B cell (primary cell): ENCODE measurements around the gene CENPP. TPM values are rescaled to one million over a fixed set of nuclear protein-coding genes. Genes with fewer than 3 reads are reported as not detected.

Experiments used
- ATAC-seq: fragments of 200-7000 bp; cut with Tn5 transposase; one replicate; pipeline ENCODE4 v1.10.0; 2021; ENCODE audit warnings: low read depth, mild to moderate bottlenecking, moderate number of reproducible peaks, moderate library complexity
- CTCF ChIA-PET: fragments of 350-600 bp; sonication (Branson Sonifier 250); formaldehyde crosslinking; loops from one replicate; lab custom pipeline; 2021; ENCODE audit warnings: antibody characterized with exemption, inconsistent platforms; lab: Charles Lee
- POLR2A ChIA-PET: fragments of 350-600 bp; sonication (Branson Sonifier 250); formaldehyde crosslinking; loops from one replicate; lab custom pipeline; 2021; ENCODE audit warnings: antibody characterized with exemption; lab: Charles Lee
- DNase-seq: peaks from one replicate; pipeline ENCODE4 v3.0.0; 2013
- H2AFZ ChIP-seq: 2 replicates; pipeline ENCODE4 v1.6.1; 2012; ENCODE audit warnings: mild to moderate bottlenecking, low read depth, low read length; ENCODE audit not compliant: insufficient read depth, poor library complexity, severe bottlenecking
- H3K27ac ChIP-seq, 2 donors: 1 replicate in 1 of 2; 2 replicates in 1 of 2; pipeline ENCODE4 v1.5.1; 2012 to 2013; ENCODE audit warnings: low read length in 2 of 2, mild to moderate bottlenecking in 2 of 2, moderate library complexity in 1 of 2
- H3K27me3 ChIP-seq, 4 experiments: fragments of 200-600 bp in 1 of 4; sonication (generic) in 1 of 4; replicated peaks in 1 of 4; 1 replicate in 2 of 4; 2 replicates in 2 of 4; pipeline versions ENCODE4 v1.6.1 to v1.7.0; 2013 to 2016; ENCODE audit warnings: low read length in 3 of 4, mild to moderate bottlenecking in 2 of 4, mixed read lengths in 1 of 4, moderate library complexity in 1 of 4; ENCODE audit not compliant: insufficient read depth in 4 of 4, control insufficient read depth in 3 of 4; ENCODE audit errors: control extremely low read depth in 1 of 4
- H3K36me3 ChIP-seq, 2 experiments: replicated peaks in 1 of 2; 1 replicate in 1 of 2; 2 replicates in 1 of 2; pipeline versions ENCODE4 v1.6.1 to v1.7.1; 2013; ENCODE audit warnings: low read length in 1 of 2; ENCODE audit not compliant: insufficient read depth in 2 of 2, control insufficient read depth in 1 of 2; ENCODE audit errors: control extremely low read depth in 1 of 2, extremely low read depth in 1 of 2
- H3K4me1 ChIP-seq, 2 donors: fragments of 200-600 bp in 1 of 2; sonication (generic) in 1 of 2; 1 replicate in 1 of 2; 2 replicates in 1 of 2; pipeline versions ENCODE4 v1.5.1 to v1.6.1; 2013 to 2017; ENCODE audit warnings: low read length in 2 of 2; ENCODE audit not compliant: control insufficient read depth in 2 of 2, insufficient read depth in 2 of 2
- H3K4me2 ChIP-seq: replicated peaks from 2 replicates; pipeline ENCODE3; 2012; ENCODE audit warnings: mild to moderate bottlenecking, low read depth, low read length; ENCODE audit not compliant: poor library complexity, severe bottlenecking
- H3K4me3 ChIP-seq, 5 experiments: fragments of 200-600 bp in 1 of 5; sonication (generic) in 1 of 5; 1 replicate in 3 of 5; 2 replicates in 2 of 5; pipeline versions ENCODE4 v1.5.1 to v1.7.0; 2011 to 2016; ENCODE audit warnings: low read length in 4 of 5, mild to moderate bottlenecking in 4 of 5, low read depth in 2 of 5, control low read depth in 1 of 5, moderate library complexity in 1 of 5; ENCODE audit not compliant: insufficient read depth in 1 of 5; ENCODE audit errors: control extremely low read depth in 1 of 5, extremely low read depth in 1 of 5
- H3K79me2 ChIP-seq: fragments of 200-600 bp; sonication (generic); one replicate; pipeline ENCODE4 v1.6.0; 2016; ENCODE audit warnings: low read length; ENCODE audit not compliant: control insufficient read depth, insufficient read depth
- H3K9ac ChIP-seq: fragments of 200-600 bp; sonication (generic); 2 replicates; pipeline ENCODE4 v1.6.1; 2017; ENCODE audit warnings: mild to moderate bottlenecking, low read length, moderate library complexity
- H3K9me3 ChIP-seq, 3 donors: one replicate each; pipeline versions ENCODE4 v1.6.1 to v1.7.1; 2013; ENCODE audit warnings: low read length in 2 of 3; ENCODE audit not compliant: control insufficient read depth in 2 of 3, insufficient read depth in 1 of 3; ENCODE audit errors: control extremely low read depth in 1 of 3
- H4K20me1 ChIP-seq: 2 replicates; pipeline ENCODE4 v1.6.0; 2012; ENCODE audit warnings: mild to moderate bottlenecking, low read length; ENCODE audit not compliant: insufficient read depth, control insufficient read depth, poor library complexity, severe bottlenecking
- H3K27ac Mint-ChIP-seq: one replicate; pipeline ENCODE4 v1.8.0; 2021; ENCODE audit warnings: mixed read lengths
- H3K27me3 Mint-ChIP-seq: one replicate; pipeline ENCODE4 v1.8.0; 2021; ENCODE audit warnings: mixed read lengths
- H3K4me1 Mint-ChIP-seq: one replicate; pipeline ENCODE4 v1.8.0; 2021; ENCODE audit warnings: mixed read lengths
- H3K4me3 Mint-ChIP-seq: one replicate; pipeline ENCODE4 v1.8.0; 2021; ENCODE audit warnings: mixed read lengths
- H3K9me3 Mint-ChIP-seq: one replicate; pipeline ENCODE4 v1.8.0; 2022; ENCODE audit warnings: mixed read lengths; ENCODE audit not compliant: insufficient read depth
- CTCF ChIP-seq: fragments of 200-600 bp; IDR thresholded peaks from one replicate; pipeline ENCODE4 v1.8.0; 2022; ENCODE audit warnings: antibody characterized with exemption, mild to moderate bottlenecking
- EZH2 ChIP-seq: IDR thresholded peaks from 2 replicates; pipeline ENCODE4 v1.6.1; 2012; ENCODE audit warnings: borderline replicate concordance, low read depth, mild to moderate bottlenecking, moderate library complexity, low read length; ENCODE audit not compliant: insufficient read depth, poor library complexity, severe bottlenecking
- WGBS: methylation state at CpG from one replicate; pipeline ENCODE4 v1.1.5; 2013; ENCODE audit warnings: missing lambda C conversion rate; ENCODE audit not compliant: insufficient coverage; 5-methylcytosine and 5-hydroxymethylcytosine counted together
- intact Hi-C: fragments of 100-400 bp; cut with micrococcal nuclease; formaldehyde crosslinking; loops from one replicate; pipeline ENCODE4 v1.10.0; 2022
- polyA plus RNA-seq: library from polyadenylated mRNA; depleted of rRNA; stranded (reverse); fragments of >200 nt; gene quantifications from 2 replicates; pipeline ENCODE4 v1.2.3, GENCODE V29; 2012
- total RNA-seq, 2 donors: library from RNA; stranded (reverse); fragments of 120-200 nt in 1 of 2; gene quantifications; 1 replicate in 1 of 2; 2 replicates in 1 of 2; pipeline versions ENCODE4 v1.2.3 to v1.2.4, GENCODE V29; 2013 to 2022

CENPP gene
- total and polyA plus RNA-seq, 2 donors (not counting 1 experiment from before 2014, with no cell fraction given), result 1.4 to 6.2 TPM

- DNase-seq (no peak), ATAC-seq (no peak)
- H3K9me3 ChIP-seq, result no peaks in the 10 kb centered on the region
- no peaks in the 10 kb centered on the region for H4K20me1 ChIP-seq
- CTCF ChIA-PET, result no interaction called here
- intact Hi-C loops, result no loop called here
- no peaks in the 10 kb centered on the region for H3K9me3 Mint-ChIP-seq
- no peaks in the 10 kb centered on the region for H3K79me2 ChIP-seq
- H3K4me2 ChIP-seq, result no peak overlapping the region
- H3K36me3 ChIP-seq, result no peaks in the 10 kb centered on the region
- TF ChIP-seq EZH2 (no peak), CTCF (no peak)
- no peak overlapping the region for H3K27ac ChIP-seq
- H3K27me3 ChIP-seq, result no peaks in the 10 kb centered on the region
- H3K9ac ChIP-seq, result no peak overlapping the region
- WGBS, result no CpG with 5 or more reads among the region's 3 CpGs
- H3K27ac Mint-ChIP-seq, result no peak overlapping the region
- no peak overlapping the region for H3K4me3 ChIP-seq
- no peaks in the 10 kb centered on the region for H3K4me1 ChIP-seq
- H3K4me1 Mint-ChIP-seq, result peaks cover 6% of the 10 kb centered on the region
- no peak overlapping the region for H2AFZ ChIP-seq
- no peak overlapping the region for H3K4me3 Mint-ChIP-seq
- POLR2A ChIA-PET, result no interaction called here
- no peaks in the 10 kb centered on the region for H3K27me3 Mint-ChIP-seq
These were observed 180.6 kb downstream of the CENPP start for GRCh38 chr9:92506184-92506857.

GRCh38 chr9:92507005-92507404 lies 181.3 kb downstream of the CENPP start:
- H3K36me3 ChIP-seq, result no peaks in the 10 kb centered on the region
- no peaks in the 10 kb centered on the region for H3K4me1 ChIP-seq
- CTCF ChIA-PET, result no interaction called here
- H3K27me3 ChIP-seq, result no peaks in the 10 kb centered on the region
- ATAC-seq (no peak), DNase-seq (no peak)
- H2AFZ ChIP-seq, result no peak overlapping the region
- H3K9ac ChIP-seq, result no peak overlapping the region
- WGBS, result no CpG with 5 or more reads among the region's 2 CpGs
- H4K20me1 ChIP-seq, result no peaks in the 10 kb centered on the region
- no peak overlapping the region for H3K27ac Mint-ChIP-seq
- H3K9me3 ChIP-seq, result no peaks in the 10 kb centered on the region
- H3K27me3 Mint-ChIP-seq, result no peaks in the 10 kb centered on the region
- H3K4me2 ChIP-seq, result no peak overlapping the region
- POLR2A ChIA-PET, result no interaction called here
- H3K4me1 Mint-ChIP-seq, result peaks cover 6% of the 10 kb centered on the region
- H3K9me3 Mint-ChIP-seq, result no peaks in the 10 kb centered on the region
- H3K4me3 ChIP-seq, result no peak overlapping the region
- H3K27ac ChIP-seq, result no peak overlapping the region
- H3K79me2 ChIP-seq, result no peaks in the 10 kb centered on the region
- TF ChIP-seq CTCF, result no peak
- no peak for TF ChIP-seq EZH2
- intact Hi-C loops, result no loop called here
- H3K4me3 Mint-ChIP-seq, result no peak overlapping the region
